Muscle of back (tissue), 11 donors: ENCODE data around the gene CDK6. TPM values are rescaled to one million over a fixed set of nuclear protein-coding genes. Genes with fewer than 3 reads are reported as not detected.

Experiments
- DNase-seq, 3 donors: peaks; one replicate each; pipeline versions ENCODE4 v3.0.0 to v3.0.0-alpha.2; 2013
- polyA plus RNA-seq, 10 donors: library from polyadenylated mRNA; unstranded; fragments of 120-200 nt; gene quantifications; one replicate each; pipeline ENCODE4 v1.2.1, GENCODE V29; 2013; ENCODE audit not compliant: insufficient read length in 10 of 10

CDK6 gene
- polyA plus RNA-seq, 10 donors: 37.5 to 68.7 (median 57.2) TPM

GRCh38 chr7:92685136-92686042, 151.0 kb downstream of the CDK6 start:
- DNase-seq: no peak

- DNase-seq: no peak
Observed at GRCh38 chr7:92684274-92684673, 152.1 kb downstream of the CDK6 start.

- no peak for DNase-seq
Observed at GRCh38 chr7:92682903-92683539, 153.4 kb downstream of the CDK6 start.

- DNase-seq: no peak
Observed at GRCh38 chr7:92682330-92682729, 154.0 kb downstream of the CDK6 start.

GRCh38 chr7:92681633-92682032, 154.7 kb downstream of the CDK6 start:
- no peak for DNase-seq

- DNase-seq: no peak
Observed at GRCh38 chr7:92680442-92680841, 155.9 kb downstream of the CDK6 start.

- no peak for DNase-seq
Observed at GRCh38 chr7:92678291-92678920, 158.0 kb downstream of the CDK6 start.

GRCh38 chr7:92674379-92674778, 162.0 kb downstream of the CDK6 start:
- no peak for DNase-seq

- DNase-seq: no peak
Observed at GRCh38 chr7:92671505-92672169, 164.7 kb downstream of the CDK6 start.

GRCh38 chr7:92670204-92670851, 166.0 kb downstream of the CDK6 start:
- DNase-seq: no peak

- DNase-seq: no peak
Observed at GRCh38 chr7:92669616-92670165, 166.7 kb downstream of the CDK6 start.

GRCh38 chr7:92668564-92668963, 167.8 kb downstream of the CDK6 start:
- DNase-seq: no peak

- no peak for DNase-seq
Observed at GRCh38 chr7:92667816-92668535, 168.4 kb downstream of the CDK6 start.

GRCh38 chr7:92665926-92666325, 170.4 kb downstream of the CDK6 start:
- DNase-seq: no peak

- DNase-seq: no peak
Observed at GRCh38 chr7:92661651-92662050, 174.7 kb downstream of the CDK6 start.

GRCh38 chr7:92658671-92659070, 177.7 kb downstream of the CDK6 start:
- no peak for DNase-seq

GRCh38 chr7:92657391-92657790, 179.0 kb downstream of the CDK6 start:
- no peak for DNase-seq

- DNase-seq: no peak
Observed at GRCh38 chr7:92656121-92656520, 180.3 kb downstream of the CDK6 start.

- DNase-seq: no peak
Observed at GRCh38 chr7:92655346-92655884, 181.0 kb downstream of the CDK6 start.

GRCh38 chr7:92653136-92653535, 183.2 kb downstream of the CDK6 start:
- DNase-seq: no peak
